Stomach (tissue), 9 donors: ENCODE results near the gene MYO18B. TPM values are rescaled to one million over a fixed set of nuclear protein-coding genes. Genes with fewer than 3 reads are reported as not detected.

Experiments
- DNase-seq, 2 donors: peaks; one replicate each; pipeline versions ENCODE4 v3.0.0 to v3.0.0-alpha.2; 2013 to 2019
- H3K27ac ChIP-seq, 5 donors: fragments of 200-600 bp in 4 of 5; sonication (generic) in 4 of 5; one replicate each; pipeline ENCODE4 v1.5.1; 2013 to 2019; ENCODE audit warnings: mild to moderate bottlenecking in 1 of 5, moderate library complexity in 1 of 5
- H3K27me3 ChIP-seq, 3 donors: fragments of 200-600 bp; sonication (generic); one replicate each; pipeline ENCODE4 v1.5.1; 2017 to 2019; ENCODE audit warnings: mixed run types in 1 of 3
- H3K36me3 ChIP-seq, 4 donors: fragments of 200-600 bp; sonication (generic); 1 replicate in 3 of 4; 2 replicates in 1 of 4; pipeline ENCODE4 v1.5.1; 2016 to 2019
- H3K4me1 ChIP-seq, 4 donors: fragments of 200-600 bp; sonication (generic); one replicate each; pipeline ENCODE4 v1.5.1; 2016 to 2019
- H3K4me3 ChIP-seq, 4 donors: fragments of 200-600 bp; sonication (generic) in 3 of 4; one replicate each; pipeline ENCODE4 v1.5.1; 2016 to 2019; ENCODE audit warnings: mild to moderate bottlenecking in 1 of 4
- H3K9me3 ChIP-seq, 4 donors: fragments of 200-600 bp; sonication (generic); one replicate each; pipeline ENCODE4 v1.5.1; 2016 to 2019
- CTCF ChIP-seq, 7 experiments: fragments of 450-650 bp in 4 of 7; fragments of 200-600 bp in 3 of 7; sonication (generic) in 3 of 7; IDR thresholded peaks; one replicate each; pipeline ENCODE4 v1.5.1; 2016 to 2019; ENCODE audit warnings: antibody characterized with exemption in 7 of 7, control low read depth in 2 of 7, mild to moderate bottlenecking in 1 of 7
- EP300 ChIP-seq: sonication (generic); formaldehyde crosslinking; IDR thresholded peaks from one replicate; pipeline ENCODE4 v1.6.1; 2017; ENCODE audit warnings: antibody characterized with exemption
- POLR2A ChIP-seq, 4 donors: fragments of 450-650 bp; IDR thresholded peaks; one replicate each; pipeline ENCODE4 v1.6.1; 2016; ENCODE audit warnings: antibody characterized with exemption in 4 of 4, control low read depth in 2 of 4, mild to moderate bottlenecking in 1 of 4, moderate library complexity in 1 of 4
- POLR2AphosphoS5 ChIP-seq, 3 donors: sonication (generic); formaldehyde crosslinking; IDR thresholded peaks; one replicate each; pipeline ENCODE4 v1.6.1; 2016; ENCODE audit warnings: antibody characterized with exemption in 3 of 3
- WGBS, 5 donors: extraction: QIAGEN DNeasy Blood & Tissue Kit in 3 of 5; methylation state at CpG; one replicate each; pipeline versions ENCODE4 v1.1.5 to v1.1.7; 2013 to 2018; 5-methylcytosine and 5-hydroxymethylcytosine counted together
- intact Hi-C: fragments of 100-400 bp; cut with DNase I; formaldehyde crosslinking; loops from one replicate; pipeline ENCODE4 v1.15.1; 2023; ENCODE audit warnings: low total_unique reads
- polyA plus RNA-seq, 3 donors: library from polyadenylated mRNA; stranded (reverse); fragments of 200-250 nt; gene quantifications; one replicate each; pipeline ENCODE4 v1.2.3, GENCODE V29; 2013
- total RNA-seq, 5 donors: library from RNA; depleted of rRNA; stranded (reverse); fragments of >200 nt; gene quantifications; one replicate each; pipeline versions ENCODE4 v1.1.0 to v1.2.3, GENCODE V29; 2014 to 2016
- donor health status: healthy with polysubstance abuse.
- donor health status: Bipolar disorder and iron deficiency.
- donor health status: healthy.

MYO18B gene
- total and polyA plus RNA-seq, 8 donors = 0.31 to 7.6 (median 0.92) TPM; not detected in 1

DNA sequence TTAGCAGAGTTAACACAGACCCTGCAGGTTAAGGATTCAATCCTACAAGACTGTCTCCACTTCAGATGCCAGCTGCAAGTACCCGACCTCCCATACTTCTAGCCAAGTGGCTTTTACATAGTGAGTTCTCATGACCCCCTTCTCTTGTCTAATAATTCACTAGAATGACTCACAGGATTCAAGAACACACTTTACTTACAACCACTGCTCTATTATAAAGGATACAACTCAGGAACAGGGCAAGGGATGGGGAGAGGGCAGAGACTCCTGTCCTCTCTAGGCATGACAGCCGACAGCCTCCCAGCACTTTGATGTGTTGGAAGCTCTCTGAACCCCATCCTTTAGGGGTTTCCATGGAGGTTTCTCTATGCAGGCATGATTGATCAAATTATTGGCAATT lies 60.0 kb downstream of the MYO18B start:
- WGBS, 5 donors = 57 to 65% (median 60%) methylated on average over 2 of the region's 2 CpGs
- no peak overlapping the region for H3K4me3 ChIP-seq
- TF ChIP-seq POLR2AphosphoS5 (IDR thresholded peaks at IDR 0.05) (no peak), EP300 (no peak), CTCF (IDR thresholded peaks at IDR 0.05) (no peak), POLR2A (IDR thresholded peaks at IDR 0.05) (no peak)
- H3K27ac ChIP-seq = no peak overlapping the region
- peaks cover 0 to 52% (median 0%) of the 10 kb centered on the region in 3 donors for H3K27me3 ChIP-seq
- DNase-seq = no peak
- no peaks in the 10 kb centered on the region for H3K36me3 ChIP-seq
- no peaks in the 10 kb centered on the region for H3K4me1 ChIP-seq
- H3K9me3 ChIP-seq = peaks cover 0 to 4% (median 2%) of the 10 kb centered on the region in 4 donors
- intact Hi-C loops = no loop called here

DNA sequence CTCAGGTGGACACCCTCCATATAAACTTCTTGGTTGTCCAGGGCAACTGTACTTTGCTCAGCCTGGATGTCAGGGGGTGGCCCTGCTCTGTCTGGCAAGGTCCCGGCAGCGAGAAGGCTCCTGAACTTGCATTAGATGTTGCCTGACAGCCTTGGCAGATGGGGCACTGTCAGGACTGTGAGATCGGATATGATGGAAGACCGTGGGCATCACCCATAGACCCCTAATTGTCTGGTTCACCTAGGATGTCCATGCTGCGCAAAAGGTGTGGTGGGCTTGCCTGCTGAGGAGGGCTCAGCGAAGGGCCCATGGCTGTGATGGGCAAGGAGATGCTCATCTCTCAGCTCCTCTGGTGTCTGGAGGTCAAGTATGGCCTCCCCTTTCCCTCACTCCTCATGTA lies 62.7 kb downstream of the MYO18B start:
- H3K27ac ChIP-seq = no peak overlapping the region
- no peak for DNase-seq
- intact Hi-C loops = no loop called here
- no peaks in the 10 kb centered on the region for H3K36me3 ChIP-seq
- TF ChIP-seq CTCF (IDR thresholded peaks at IDR 0.05) = no peak
- TF ChIP-seq POLR2AphosphoS5 (IDR thresholded peaks at IDR 0.05) = no peak
- TF ChIP-seq POLR2A (IDR thresholded peaks at IDR 0.05) = no peak
- no peak for TF ChIP-seq EP300
- H3K4me1 ChIP-seq = no peaks in the 10 kb centered on the region
- WGBS, 5 donors = 87 to 96% (median 90%) methylated on average over 2 to 6 of the region's 6 CpGs
- peaks cover 0 to 14% (median 11%) of the 10 kb centered on the region in 4 donors for H3K9me3 ChIP-seq
- H3K27me3 ChIP-seq = peaks cover 0 to 32% (median 0%) of the 10 kb centered on the region in 3 donors
- H3K4me3 ChIP-seq = no peak overlapping the region

- peaks cover 0 to 21% (median 0%) of the 10 kb centered on the region in 3 donors for H3K27me3 ChIP-seq
- WGBS, 5 donors = 58 to 73% (median 66%) methylated on average over 4 of the region's 4 CpGs
- H3K36me3 ChIP-seq = no peaks in the 10 kb centered on the region
- peaks cover 0 to 14% (median 11%) of the 10 kb centered on the region in 4 donors for H3K9me3 ChIP-seq
- H3K27ac ChIP-seq = no peak overlapping the region
- no peak overlapping the region for H3K4me3 ChIP-seq
- H3K4me1 ChIP-seq = no peaks in the 10 kb centered on the region
- intact Hi-C loops = no loop called here
- TF ChIP-seq CTCF (IDR thresholded peaks at IDR 0.05) = no peak
- no peak for DNase-seq
Measured at GRCh38 chr22:25806579-25806978, 64.6 kb downstream of the MYO18B start.

GRCh38 chr22:25814685-25815084 lies 72.7 kb downstream of the MYO18B start:
- H3K36me3 ChIP-seq = no peaks in the 10 kb centered on the region
- 67 to 88% (median 85%) methylated on average over 1 of the region's 1 CpG for WGBS, 5 donors
- no peak overlapping the region for H3K4me3 ChIP-seq
- H3K9me3 ChIP-seq = no peaks in the 10 kb centered on the region
- H3K27ac ChIP-seq = no peak overlapping the region
- no peak for TF ChIP-seq POLR2AphosphoS5 (IDR thresholded peaks at IDR 0.05)
- intact Hi-C loops = no loop called here
- peaks cover 0 to 54% (median 7%) of the 10 kb centered on the region in 3 donors for H3K27me3 ChIP-seq
- DNase-seq = no peak
- no peaks in the 10 kb centered on the region for H3K4me1 ChIP-seq

DNA sequence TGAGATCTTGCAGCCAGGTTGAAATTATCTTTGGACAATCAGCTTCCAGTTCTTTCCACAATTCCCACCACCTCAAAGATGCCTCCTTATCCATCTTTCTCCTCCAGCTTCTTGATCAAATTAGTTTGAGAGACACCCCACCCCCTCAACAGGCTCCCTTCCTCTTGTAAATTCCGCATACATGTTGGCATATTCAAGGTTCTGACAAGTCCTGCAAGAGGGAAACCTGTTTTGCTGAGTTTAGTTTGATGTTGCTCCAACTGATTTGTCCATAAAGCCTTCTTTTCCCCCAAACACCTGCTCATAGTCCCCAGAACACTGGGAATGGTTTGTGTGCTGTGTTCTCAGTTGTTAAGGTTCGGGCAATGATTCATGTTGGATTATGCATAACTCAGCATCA lies 73.6 kb downstream of the MYO18B start:
- H3K4me3 ChIP-seq = no peak overlapping the region
- H3K36me3 ChIP-seq = no peaks in the 10 kb centered on the region
- DNase-seq = no peak
- TF ChIP-seq EP300 = no peak
- TF ChIP-seq CTCF (IDR thresholded peaks at IDR 0.05) = no peak
- no peak for TF ChIP-seq POLR2AphosphoS5 (IDR thresholded peaks at IDR 0.05)
- no peak for TF ChIP-seq POLR2A (IDR thresholded peaks at IDR 0.05)
- no peaks in the 10 kb centered on the region for H3K9me3 ChIP-seq
- 78 to 85% (median 81%) methylated on average over 2 of the region's 2 CpGs for WGBS, 5 donors
- H3K27ac ChIP-seq = no peak overlapping the region
- H3K4me1 ChIP-seq = no peaks in the 10 kb centered on the region
- intact Hi-C loops = no loop called here
- H3K27me3 ChIP-seq = peaks cover 0 to 54% (median 7%) of the 10 kb centered on the region in 3 donors
